SW 1271 (cell line): ENCODE measurements around the gene ARHGAP18.
A peak's percentile ranks its signal among the peaks of the same experiment; 100 is the strongest.
"Not testable (repeated sequence)": the region's sequence is repeated elsewhere in the genome, so short reads cannot be mapped to it uniquely, and the experiment has no call there.

Source experiments
- DNase-seq, 2 experiments: peaks; one replicate each; lab custom pipeline; 2025; lab: John Stamatoyannopoulos, UW

The ARHGAP18 gene

GRCh38 chr6:129583866-129584265 lies 126.1 kb downstream of the ARHGAP18 start:
- no peak for DNase-seq

- no peak for DNase-seq
These were observed 131.7 kb downstream of the ARHGAP18 start for GRCh38 chr6:129578315-129578714.

- DNase-seq, result no peak
These were observed 132.3 kb downstream of the ARHGAP18 start for GRCh38 chr6:129577691-129578090.

- no peak for DNase-seq
These were observed 133.5 kb downstream of the ARHGAP18 start for GRCh38 chr6:129576456-129576855.

GRCh38 chr6:129575378-129576118 lies 134.4 kb downstream of the ARHGAP18 start:
- peak in 1 of 2 experiments; percentile 32 for DNase-seq

GRCh38 chr6:129574605-129575004 lies 135.4 kb downstream of the ARHGAP18 start:
- not testable (repeated sequence) for DNase-seq

- DNase-seq, result not testable (repeated sequence)
These were observed 139.0 kb downstream of the ARHGAP18 start for GRCh38 chr6:129570929-129571328.

GRCh38 chr6:129568015-129568414 lies 142.0 kb downstream of the ARHGAP18 start:
- DNase-seq, result no peak

GRCh38 chr6:129567374-129567773 lies 142.6 kb downstream of the ARHGAP18 start:
- DNase-seq, result peak in 1 of 2 experiments; percentile 20

GRCh38 chr6:129565811-129566210 lies 144.2 kb downstream of the ARHGAP18 start:
- DNase-seq, result no peak

- no peak for DNase-seq
These were observed 144.6 kb downstream of the ARHGAP18 start for GRCh38 chr6:129565366-129565765.

- DNase-seq, result no peak
These were observed 151.7 kb downstream of the ARHGAP18 start for GRCh38 chr6:129558248-129558647.

GRCh38 chr6:129555206-129555832 lies 154.7 kb downstream of the ARHGAP18 start:
- DNase-seq, result no peak

- DNase-seq, result no peak
These were observed 157.6 kb downstream of the ARHGAP18 start for GRCh38 chr6:129552413-129552812.

GRCh38 chr6:129551486-129551885 lies 158.5 kb downstream of the ARHGAP18 start:
- DNase-seq, result no peak

- DNase-seq, result no peak
These were observed 163.3 kb downstream of the ARHGAP18 start for GRCh38 chr6:129546702-129547101.

- no peak for DNase-seq
These were observed 164.9 kb downstream of the ARHGAP18 start for GRCh38 chr6:129544892-129545612.

GRCh38 chr6:129543981-129544380 lies 166.0 kb downstream of the ARHGAP18 start:
- no peak for DNase-seq

GRCh38 chr6:129542705-129543104 lies 167.3 kb downstream of the ARHGAP18 start:
- DNase-seq, result no peak

- no peak for DNase-seq
These were observed 170.9 kb downstream of the ARHGAP18 start for GRCh38 chr6:129539032-129539431.

GRCh38 chr6:129536271-129536670 lies 173.7 kb downstream of the ARHGAP18 start:
- no peak for DNase-seq

- no peak for DNase-seq
These were observed 175.1 kb downstream of the ARHGAP18 start for GRCh38 chr6:129534926-129535325.
